NCI-H1436 (cell line): ENCODE results near the gene KIF2B.
"Not testable (repeated sequence)": the region's sequence is repeated elsewhere in the genome, so short reads cannot be mapped to it uniquely, and the experiment has no call there.

Experiments
- DNase-seq: peaks from one replicate; lab custom pipeline; 2025; lab: John Stamatoyannopoulos, UW

Gene KIF2B

GRCh38 chr17:53822764-53823163 lies at the start of gene KIF2B:
KIF2B (plus strand) TSS chr17:53822927; CDS start chr17:53823034, 107 bp downstream.
- DNase-seq: no peak

GRCh38 chr17:53780320-53780719 lies 42.4 kb upstream of the KIF2B start:
- DNase-seq: no peak

GRCh38 chr17:53791551-53791950 lies 31.2 kb upstream of the KIF2B start:
- no peak for DNase-seq

- no peak for DNase-seq
These were observed 30.3 kb upstream of the KIF2B start for GRCh38 chr17:53792451-53792850.

GRCh38 chr17:53792997-53793396 lies 29.7 kb upstream of the KIF2B start:
- DNase-seq: no peak

GRCh38 chr17:53794875-53795274 lies 27.9 kb upstream of the KIF2B start:
- DNase-seq: no peak

GRCh38 chr17:53796642-53797041 lies 26.1 kb upstream of the KIF2B start:
- DNase-seq: no peak

- no peak for DNase-seq
These were observed 25.2 kb upstream of the KIF2B start for GRCh38 chr17:53797501-53797900.

GRCh38 chr17:53804437-53804836 lies 18.3 kb upstream of the KIF2B start:
- DNase-seq: no peak

GRCh38 chr17:53806473-53806872 lies 16.3 kb upstream of the KIF2B start:
- DNase-seq: no peak

GRCh38 chr17:53807286-53807685 lies 15.4 kb upstream of the KIF2B start:
- no peak for DNase-seq

- DNase-seq: no peak
These were observed 4.5 kb upstream of the KIF2B start for GRCh38 chr17:53818271-53818670.

- DNase-seq: no peak
These were observed 3.8 kb upstream of the KIF2B start for GRCh38 chr17:53818929-53819328.

GRCh38 chr17:53819956-53820355 lies 2.8 kb upstream of the KIF2B start:
- DNase-seq: no peak

GRCh38 chr17:53823341-53824050 lies 769 bp downstream of the KIF2B start:
- DNase-seq: no peak

- DNase-seq: not testable (repeated sequence)
These were observed 12.0 kb downstream of the KIF2B start for GRCh38 chr17:53834771-53835170.

- no peak for DNase-seq
These were observed 14.4 kb downstream of the KIF2B start for GRCh38 chr17:53837131-53837530.

GRCh38 chr17:53844491-53845107 lies 21.9 kb downstream of the KIF2B start:
- DNase-seq: no peak

- DNase-seq: not testable (repeated sequence)
These were observed 48.4 kb downstream of the KIF2B start for GRCh38 chr17:53871128-53871527.
